K562 (cell line): Measurements from ENCODE around the gene PTPRM. TPM values are rescaled to one million over a fixed set of nuclear protein-coding genes. Genes with fewer than 3 reads are reported as not detected.

Experiments
- ATAC-seq: fragments of 200-7000 bp; cut with Tn5 transposase; 3 replicates; pipeline ENCODE4 v1.9.1; 2020; ENCODE audit warnings: moderate library complexity
- BruUV-seq: library from RNA; stranded (reverse); fragments of 400-500 nt; replicated peaks from 2 replicates; lab custom pipeline; 2021; lab: Mats Ljungman, UMichigan
- CTCF ChIA-PET: fragments of 300-600 bp; formaldehyde crosslinking; extraction: SDS; loops from one replicate; lab custom pipeline; 2021; ENCODE audit warnings: low intra/inter-chr PET ratio; lab: Yijun Ruan, JAX
- POLR2A ChIA-PET: fragments of 300-600, 350-650 bp; sonication (Branson Sonifier 250); formaldehyde crosslinking; extraction: SDS; loops from one replicate; lab custom pipeline; 2021; ENCODE audit warnings: antibody characterized with exemption, inconsistent platforms; lab: Yijun Ruan, JAX
- DNase-seq, 4 experiments: peaks; one replicate each; pipeline versions ENCODE4 v3.0.0 to v3.0.0-alpha.2; 2011 to 2018; ENCODE audit warnings: low spot score in 3 of 4, mixed read lengths in 3 of 4; ENCODE audit errors: extremely low read depth in 1 of 4
- FAIRE-seq: peaks from 2 replicates; lab custom pipeline; 2011; peaks lifted over from hg19 to GRCh38; lab: Jason Lieb, UNC
- H2AFZ ChIP-seq: 2 replicates; pipeline ENCODE4 v1.6.0; 2011; ENCODE audit warnings: low read depth, low read length, control low read depth, inconsistent platforms
- H3K27ac ChIP-seq: fragments of 200-600 bp; 3 replicates; pipeline ENCODE4 v1.8.0; 2011; ENCODE audit warnings: low read depth, mild to moderate bottlenecking, control low read depth, inconsistent platforms, low read length, moderate library complexity, mixed read lengths; ENCODE audit errors: extremely low read depth
- H3K27me3 ChIP-seq, 2 experiments: fragments of 300-600 bp in 1 of 2; 2 replicates in 1 of 2; 3 replicates in 1 of 2; pipeline versions ENCODE4 v1.6.0 to v1.8.0; 2011; ENCODE audit warnings: inconsistent platforms in 2 of 2, low read length in 2 of 2, mild to moderate bottlenecking in 1 of 2, mixed read lengths in 1 of 2, moderate library complexity in 1 of 2; ENCODE audit not compliant: control insufficient read depth in 2 of 2, insufficient read depth in 2 of 2
- H3K36me3 ChIP-seq: fragments of 300-600 bp; 3 replicates; pipeline ENCODE4 v1.8.0; 2011; ENCODE audit warnings: mild to moderate bottlenecking, low read length, inconsistent platforms; ENCODE audit not compliant: control insufficient read depth, insufficient read depth
- H3K4me1 ChIP-seq, 2 experiments: fragments of 200-600 bp in 1 of 2; replicated peaks in 1 of 2; 2 replicates in 1 of 2; 3 replicates in 1 of 2; pipeline versions ENCODE4 v1.5.1 to v1.8.0; 2011; ENCODE audit warnings: inconsistent platforms in 2 of 2, low read length in 2 of 2, mild to moderate bottlenecking in 1 of 2, mixed read lengths in 1 of 2, moderate library complexity in 1 of 2; ENCODE audit not compliant: control insufficient read depth in 2 of 2, insufficient read depth in 2 of 2
- H3K4me2 ChIP-seq: 2 replicates; pipeline ENCODE4 v1.6.1; 2011; ENCODE audit warnings: low read length, control low read depth, inconsistent platforms, mixed read lengths; ENCODE audit not compliant: insufficient read depth
- H3K4me3 ChIP-seq: fragments of 200-600 bp; sonication (generic), shearing (Covaris generic); 2 replicates; pipeline ENCODE4 v1.5.1; 2016; ENCODE audit warnings: control low read depth, inconsistent platforms
- H3K79me2 ChIP-seq: fragments of 200-600 bp; 3 replicates; pipeline ENCODE4 v1.8.0; 2011; ENCODE audit warnings: low read length, inconsistent platforms; ENCODE audit not compliant: control insufficient read depth, insufficient read depth
- H3K9ac ChIP-seq, 2 experiments: 2 replicates each; pipeline versions ENCODE4 v1.6.0 to v1.6.1; 2011; ENCODE audit warnings: low read depth in 2 of 2, low read length in 2 of 2, control low read depth in 1 of 2, inconsistent platforms in 1 of 2, mild to moderate bottlenecking in 1 of 2, mixed read lengths in 1 of 2; ENCODE audit not compliant: insufficient read depth in 1 of 2
- H3K9me1 ChIP-seq: one replicate; pipeline ENCODE4 v1.6.0; 2011; ENCODE audit warnings: inconsistent platforms, mild to moderate bottlenecking, low read length, moderate library complexity; ENCODE audit not compliant: control insufficient read depth, insufficient read depth
- H3K9me3 ChIP-seq: replicated peaks from 2 replicates; pipeline ENCODE4 v1.5.1; 2011; ENCODE audit warnings: low read depth, low read length, inconsistent platforms; ENCODE audit not compliant: control insufficient read depth, insufficient read depth
- H4K20me1 ChIP-seq: replicated peaks from 2 replicates; pipeline ENCODE4 v1.6.1; 2011; ENCODE audit warnings: low read length, inconsistent platforms, mixed read lengths; ENCODE audit not compliant: control insufficient read depth, insufficient read depth
- ETV5 ChIP-seq: sonication (generic); formaldehyde crosslinking; IDR thresholded peaks from 2 replicates; pipeline ENCODE4 v1.4.0; 2020; ENCODE audit warnings: low read depth, mild to moderate bottlenecking, missing genetic modification reagents
- FOXP1 ChIP-seq: sonication (generic); formaldehyde crosslinking; IDR thresholded peaks from 2 replicates; pipeline ENCODE4 v1.8.0; 2022; ENCODE audit warnings: mild to moderate bottlenecking, missing genetic modification reagents
- NCOR1 ChIP-seq: fragments of 450-650 bp; IDR thresholded peaks from 2 replicates; pipeline ENCODE4 v1.6.1; 2016; ENCODE audit warnings: mild to moderate bottlenecking, moderate library complexity
- NFE2 ChIP-seq: IDR thresholded peaks from 2 replicates; pipeline ENCODE4 v1.6.1; 2014; ENCODE audit warnings: antibody characterized with exemption, low read depth
- SPI1 ChIP-seq: IDR thresholded peaks from 2 replicates; pipeline ENCODE4 v1.6.1; 2011; ENCODE audit warnings: low read depth, low read length, control low read depth, borderline replicate concordance
- WGBS: fragments of 100-300 bp; shearing (Covaris generic); methylation state at CpG from one replicate; pipeline ENCODE4 v1.1.6; 2016; ENCODE audit warnings: low coverage, mixed read lengths; ENCODE audit not compliant: insufficient coverage; ENCODE audit errors: missing lambda C conversion rate; 5-methylcytosine and 5-hydroxymethylcytosine counted together
- in situ Hi-C: fragments of 300-500 bp; cut with MboI; formaldehyde crosslinking; loops from 4 replicates; pipeline ENCODE4 v1.15.0; 2018; ENCODE audit warnings: inconsistent platforms, mixed read lengths
- intact Hi-C: fragments of 100-400 bp; cut with micrococcal nuclease; formaldehyde crosslinking; loops from 2 replicates; pipeline ENCODE4 v1.14.2; 2022
- polyA plus RNA-seq, 8 experiments: library from polyadenylated mRNA; depleted of rRNA in 4 of 8; stranded (reverse) in 5 of 8; unstranded in 3 of 8; fragments of >200 nt; fragmentation: Nextera tagmentation in 2 of 8; fragmentation: Illumina TruSeq in 1 of 8; extraction: Ambion mirVana in 2 of 8; extraction: Trizol in 1 of 8; gene quantifications; 2 replicates each; pipeline versions ENCODE4 v1.2.1 to v1.2.3, GENCODE V29; 2011 to 2014; ENCODE audit warnings: inconsistent platforms in 1 of 8, missing spikeins in 1 of 8
- total RNA-seq, 7 experiments: library from RNA; depleted of rRNA in 6 of 7; stranded (reverse); fragments of >200 nt in 6 of 7; fragmentation: Illumina TruSeq in 2 of 7; extraction: Trizol in 2 of 7; gene quantifications; 2 replicates each; pipeline versions ENCODE4 v1.2.1 to v1.2.3, GENCODE V29; 2011 to 2021; ENCODE audit warnings: low replicate concordance in 1 of 7

The PTPRM gene
- total and polyA plus RNA-seq, 9 of the 15 experiments (the other 6 are each of a cell fraction or from before 2014, with no cell fraction given), result 0.03 to 0.16 (median 0.08) TPM; not detected in 3

GRCh38 chr18:7641813-7642212, 74.7 kb downstream of the PTPRM start:
- no peaks in the 10 kb centered on the region for H3K9me1 ChIP-seq
- no peak overlapping the region for H2AFZ ChIP-seq
- ATAC-seq (no peak), FAIRE-seq (no peak), DNase-seq (no peak)
- no peak overlapping the region for H3K27ac ChIP-seq
- TF ChIP-seq FOXP1 (no peak), ETV5 (CRISPR knock-in tag) (no peak), NCOR1 (no peak)
- BruUV-seq, result no TSS peak
- intact Hi-C loops, result no loop called here
- no peak overlapping the region for H3K4me3 ChIP-seq
- H3K9me3 ChIP-seq, result no peaks in the 10 kb centered on the region
- in situ Hi-C loops, result no loop called here
- no peak overlapping the region for H3K4me2 ChIP-seq
- no peaks in the 10 kb centered on the region for H4K20me1 ChIP-seq
- H3K79me2 ChIP-seq, result no peaks in the 10 kb centered on the region
- no peaks in the 10 kb centered on the region for H3K27me3 ChIP-seq
- no peak overlapping the region for H3K9ac ChIP-seq
- ChIA-PET CTCF (no interaction called here), POLR2A (no interaction called here)
- H3K36me3 ChIP-seq, result no peaks in the 10 kb centered on the region
- 0% methylated on average over 4 of the region's 4 CpGs for WGBS
- no peaks in the 10 kb centered on the region for H3K4me1 ChIP-seq

- in situ Hi-C loops, result no loop called here
- Histone ChIP-seq H3K4me2 (no peak overlapping the region), H3K4me3 (no peak overlapping the region), H3K9ac (no peak overlapping the region), H3K27ac (no peak overlapping the region), H3K9me3 (no peaks in the 10 kb centered on the region), H4K20me1 (no peaks in the 10 kb centered on the region), H3K27me3 (no peaks in the 10 kb centered on the region), H3K9me1 (no peaks in the 10 kb centered on the region), H3K79me2 (no peaks in the 10 kb centered on the region), H3K36me3 (no peaks in the 10 kb centered on the region), H2AFZ (no peak overlapping the region), H3K4me1 (no peaks in the 10 kb centered on the region)
- DNase-seq (no peak), FAIRE-seq (no peak), ATAC-seq (no peak)
- ChIA-PET CTCF (no interaction called here), POLR2A (no interaction called here)
- WGBS, result 3% methylated on average over 7 of the region's 7 CpGs
- peak; percentile 30; the same call in 1 of the 2 replicates for TF ChIP-seq SPI1
- no peak for TF ChIP-seq NFE2
- intact Hi-C loops, result no loop called here
- no TSS peak for BruUV-seq
Observed at GRCh38 chr18:7642331-7642890, 75.3 kb downstream of the PTPRM start.
